HG02642 (cell line): Measurements from ENCODE around the gene GTF2H4.

ENCODE experiments used
- ATAC-seq: cut with Tn5 transposase; IDR thresholded peaks from one replicate; pipeline ENCODE4 v1.9.1; 2021; ENCODE audit warnings: mild to moderate bottlenecking; ENCODE audit not compliant: unreplicated experiment, poor library complexity

Gene GTF2H4

GRCh38 chr6:30947231-30947630 is 39.2 kb downstream of the GTF2H4 start:
- no peak for ATAC-seq

- no peak for ATAC-seq
Measured at GRCh38 chr6:30948811-30949210, 40.8 kb downstream of the GTF2H4 start.

GRCh38 chr6:30951907-30952469 is 44.0 kb downstream of the GTF2H4 start:
- no peak for ATAC-seq

GRCh38 chr6:30954631-30955366 is 46.8 kb downstream of the GTF2H4 start:
- no peak for ATAC-seq

GRCh38 chr6:30955367-30956042 is 47.5 kb downstream of the GTF2H4 start:
- peak; percentile 72 for ATAC-seq

- no peak for ATAC-seq
Measured at GRCh38 chr6:30957716-30958115, 49.7 kb downstream of the GTF2H4 start.

GRCh38 chr6:30960907-30961673 is 53.1 kb downstream of the GTF2H4 start:
- ATAC-seq = no peak

- no peak for ATAC-seq
Measured at GRCh38 chr6:30962716-30963115, 54.7 kb downstream of the GTF2H4 start.

GRCh38 chr6:30963641-30964040 is 55.6 kb downstream of the GTF2H4 start:
- no peak for ATAC-seq
